LNCaP clone FGC (cell line): ENCODE measurements around the gene SLIT1.

Experiments used
- DNase-seq: peaks from one replicate; pipeline ENCODE4 v3.0.0-alpha.2; 2011; ENCODE audit warnings: low read depth
- H3K4me3 ChIP-seq: 2 replicates; pipeline ENCODE4 v1.5.1; 2011; ENCODE audit warnings: mild to moderate bottlenecking, low read depth, low read length, control low read depth
- CTCF ChIP-seq: IDR thresholded peaks from 2 replicates; pipeline ENCODE4 v1.5.1; 2012; ENCODE audit warnings: mild to moderate bottlenecking; ENCODE audit not compliant: control insufficient read depth, insufficient read depth; ENCODE audit errors: extremely low read depth

The SLIT1 gene

DNA sequence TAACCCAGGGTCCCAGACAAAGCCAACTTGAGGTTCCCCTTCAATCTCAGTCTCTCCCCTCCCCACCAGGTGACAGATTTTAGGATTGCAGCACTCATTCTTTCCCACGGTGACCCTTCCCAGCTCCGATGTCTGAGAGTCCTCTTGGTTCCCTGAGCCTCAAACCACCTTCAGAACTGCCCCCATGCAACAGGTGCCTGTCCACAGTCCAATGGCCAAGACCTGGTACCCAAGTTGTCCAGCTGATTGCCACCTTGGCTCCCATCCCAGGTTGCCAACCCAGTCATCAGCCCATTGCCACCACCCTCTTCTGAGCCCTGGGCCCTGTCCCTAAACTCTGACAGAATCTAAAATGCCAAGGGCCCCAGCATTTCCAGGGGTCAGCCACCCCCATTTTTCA lies 53.5 kb downstream of the SLIT1 start:
- no peak overlapping the region for H3K4me3 ChIP-seq
- no peak for TF ChIP-seq CTCF
- DNase-seq: no peak

DNA sequence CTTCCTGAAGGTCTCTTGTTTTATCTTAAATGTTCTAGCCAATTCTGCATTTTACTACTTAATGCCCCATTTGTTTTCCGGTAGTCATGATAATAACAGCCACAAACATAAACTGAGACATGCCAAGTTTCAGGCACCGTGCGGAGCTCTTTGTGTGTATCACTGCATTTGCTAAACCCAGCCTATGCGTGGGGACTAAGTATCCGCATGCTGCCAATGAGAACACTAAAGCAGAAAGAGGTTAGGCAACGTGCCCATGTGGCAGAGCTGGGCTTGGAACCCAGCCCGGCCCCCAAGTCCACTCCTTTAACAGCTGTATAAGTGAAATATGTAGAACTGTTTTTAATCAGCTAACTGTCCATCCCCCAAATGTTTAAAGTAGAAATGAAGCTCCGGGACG lies 54.1 kb downstream of the SLIT1 start:
- no peak overlapping the region for H3K4me3 ChIP-seq
- no peak for TF ChIP-seq CTCF
- DNase-seq: no peak

DNA sequence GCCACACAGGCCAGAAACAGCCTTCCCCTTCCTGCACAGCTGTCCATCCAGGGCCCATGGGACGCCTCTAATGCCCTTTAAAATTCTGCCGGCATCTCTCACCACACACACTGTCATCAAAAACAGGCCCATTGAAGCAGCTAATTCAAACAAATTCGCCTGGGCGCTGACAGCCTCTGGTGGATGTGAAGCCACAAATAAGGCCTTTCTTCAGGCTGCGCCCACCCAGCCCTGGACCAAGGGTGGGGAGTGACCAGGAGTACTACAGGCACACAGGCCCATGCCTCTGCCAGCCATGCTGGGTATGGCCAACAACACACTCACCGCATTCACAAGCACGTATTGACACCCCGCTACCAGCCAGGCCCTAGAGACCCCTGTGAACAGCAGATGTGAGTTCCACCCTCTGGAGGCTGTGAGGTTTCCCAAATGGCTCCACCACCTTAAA lies 54.6 kb downstream of the SLIT1 start:
- no peak for DNase-seq
- TF ChIP-seq CTCF: no peak
- no peak overlapping the region for H3K4me3 ChIP-seq

DNA sequence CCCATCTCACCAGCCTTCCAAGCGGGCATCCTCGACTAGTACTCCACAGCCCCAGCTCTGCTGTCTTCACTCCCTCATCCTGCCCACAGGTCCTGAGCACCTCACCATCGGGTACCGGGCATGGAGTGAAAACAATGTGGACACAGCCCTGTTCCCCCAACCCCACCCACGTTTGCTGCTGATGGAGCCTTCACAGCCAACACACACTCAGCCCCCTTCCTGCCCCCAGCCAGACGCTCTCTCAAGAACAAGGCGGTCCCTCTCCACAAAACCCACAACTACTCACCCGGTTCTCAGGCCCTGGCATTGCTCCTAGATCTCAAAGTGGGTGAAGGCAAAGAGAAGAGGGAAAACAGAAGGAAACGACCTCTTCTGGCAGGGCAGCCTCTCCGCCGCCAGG lies 56.1 kb downstream of the SLIT1 start:
- DNase-seq: no peak

DNA sequence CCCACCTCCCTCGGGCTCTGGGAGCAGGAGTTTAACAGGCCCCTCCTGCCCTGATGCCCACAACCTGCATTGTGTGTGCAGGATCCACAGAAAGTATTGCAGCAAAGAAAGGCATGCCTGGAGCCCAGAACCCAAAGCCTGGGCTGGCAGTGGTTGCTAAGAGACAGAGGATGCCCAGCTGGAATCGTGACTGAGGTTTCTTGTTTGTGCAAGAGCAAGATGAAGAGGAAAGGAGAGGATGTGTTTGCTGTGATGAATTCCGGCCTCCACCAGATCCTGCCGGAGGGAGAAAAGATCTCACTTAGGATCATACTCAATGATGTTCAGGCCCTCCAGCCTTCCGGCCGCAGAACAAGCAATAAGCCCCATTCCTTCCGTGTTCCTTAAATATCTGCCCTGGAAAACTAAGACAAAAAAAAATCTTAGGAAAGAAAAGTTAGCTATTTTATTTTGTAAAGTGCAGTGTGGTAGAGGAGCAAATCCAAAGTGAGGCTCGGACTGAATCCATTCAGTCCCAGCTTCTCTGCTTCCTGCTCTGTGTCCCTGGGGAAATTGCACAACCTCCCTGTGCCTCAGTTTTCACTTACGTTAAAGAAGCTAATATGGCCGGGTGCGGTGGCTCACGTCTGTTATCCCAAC lies 57.1 kb downstream of the SLIT1 start:
- no peak overlapping the region for H3K4me3 ChIP-seq
- no peak for TF ChIP-seq CTCF
- no peak for DNase-seq

More for the DNA sequence above, 56.1 kb downstream of the SLIT1 start:
- H3K4me3 ChIP-seq: no peak overlapping the region
- TF ChIP-seq CTCF: no peak

DNA sequence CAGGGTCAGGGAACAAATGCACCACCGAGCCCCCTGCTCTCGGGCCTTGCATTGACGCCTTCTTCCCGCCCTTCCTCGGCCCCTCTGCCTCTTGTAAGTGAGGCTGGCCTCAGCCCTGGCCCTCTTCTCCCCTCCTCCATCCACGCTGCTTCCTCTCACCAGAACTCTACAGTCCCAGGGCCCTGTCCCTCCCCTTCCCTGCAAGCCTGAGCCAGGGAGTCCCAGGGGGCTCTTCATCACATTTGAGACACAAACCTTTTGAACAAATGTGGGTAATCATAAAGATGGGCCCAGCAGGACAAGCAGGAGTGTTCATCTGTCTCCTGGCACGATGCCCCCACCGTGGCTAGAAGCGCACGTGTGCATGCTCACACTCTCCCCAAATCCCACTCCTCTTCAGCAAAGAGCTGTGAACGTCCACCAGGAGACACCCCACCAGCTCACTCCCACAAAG lies 57.7 kb downstream of the SLIT1 start:
- no peak for TF ChIP-seq CTCF
- no peak overlapping the region for H3K4me3 ChIP-seq
- DNase-seq: no peak

DNA sequence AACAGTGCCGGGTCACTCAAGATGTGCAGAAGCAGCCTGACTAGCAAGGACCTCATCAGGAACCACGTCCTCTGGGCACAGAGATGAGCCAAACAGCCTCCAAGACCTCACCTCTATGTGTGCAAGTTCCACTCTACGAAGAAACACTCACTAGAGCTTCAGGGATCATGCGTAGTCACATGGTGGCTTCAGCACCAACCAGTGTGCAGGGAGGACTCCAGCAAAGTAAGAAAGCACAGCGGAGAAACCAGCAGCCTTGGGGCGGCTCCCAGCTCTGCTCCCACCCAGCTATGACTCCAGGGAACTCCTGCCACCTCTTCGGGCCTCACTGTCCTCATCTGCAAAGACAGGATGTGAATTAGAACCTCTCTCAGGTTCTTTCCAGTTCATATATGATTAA lies 58.2 kb downstream of the SLIT1 start:
- H3K4me3 ChIP-seq: no peak overlapping the region
- DNase-seq: no peak
- no peak for TF ChIP-seq CTCF
